Measurements from ENCODE around the gene SH3PXD2A.

GRCh38 chr10:103832806-103833205, 22.6 kb downstream of the SH3PXD2A start:
- TF ChIP-seq CTCF (IDR thresholded peaks at IDR 0.05) (no peak), POLR2A (IDR thresholded peaks at IDR 0.05) (no peak)
